Measurements from ENCODE around the gene CMYA5.

DNA sequence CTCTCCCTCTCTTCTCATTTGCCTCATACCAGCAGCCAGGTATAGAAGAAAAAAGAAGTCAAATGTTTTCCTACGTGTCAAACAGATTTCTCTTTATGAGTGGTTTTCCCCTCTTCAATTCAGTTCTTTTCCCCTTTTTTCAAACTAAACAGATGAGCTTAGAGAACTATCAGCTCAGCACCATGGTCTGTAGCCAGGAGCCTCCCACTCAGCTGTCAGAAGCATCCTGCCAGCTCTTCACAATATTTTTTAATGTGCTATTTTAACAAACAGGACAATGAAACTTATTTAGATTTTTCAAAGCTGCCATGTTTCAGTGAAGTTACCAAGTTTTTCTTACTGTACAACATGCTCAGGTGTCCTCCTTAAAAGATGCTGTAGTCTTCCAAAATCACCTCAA, 63.5 kb downstream of the CMYA5 start:
- TF ChIP-seq POLR2AphosphoS5 (IDR thresholded peaks at IDR 0.05) = no peak
- TF ChIP-seq, protein P1, sequence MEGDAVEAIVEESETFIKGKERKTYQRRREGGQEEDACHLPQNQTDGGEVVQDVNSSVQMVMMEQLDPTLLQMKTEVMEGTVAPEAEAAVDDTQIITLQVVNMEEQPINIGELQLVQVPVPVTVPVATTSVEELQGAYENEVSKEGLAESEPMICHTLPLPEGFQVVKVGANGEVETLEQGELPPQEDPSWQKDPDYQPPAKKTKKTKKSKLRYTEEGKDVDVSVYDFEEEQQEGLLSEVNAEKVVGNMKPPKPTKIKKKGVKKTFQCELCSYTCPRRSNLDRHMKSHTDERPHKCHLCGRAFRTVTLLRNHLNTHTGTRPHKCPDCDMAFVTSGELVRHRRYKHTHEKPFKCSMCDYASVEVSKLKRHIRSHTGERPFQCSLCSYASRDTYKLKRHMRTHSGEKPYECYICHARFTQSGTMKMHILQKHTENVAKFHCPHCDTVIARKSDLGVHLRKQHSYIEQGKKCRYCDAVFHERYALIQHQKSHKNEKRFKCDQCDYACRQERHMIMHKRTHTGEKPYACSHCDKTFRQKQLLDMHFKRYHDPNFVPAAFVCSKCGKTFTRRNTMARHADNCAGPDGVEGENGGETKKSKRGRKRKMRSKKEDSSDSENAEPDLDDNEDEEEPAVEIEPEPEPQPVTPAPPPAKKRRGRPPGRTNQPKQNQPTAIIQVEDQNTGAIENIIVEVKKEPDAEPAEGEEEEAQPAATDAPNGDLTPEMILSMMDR (IDR thresholded peaks at IDR 0.05) = no peak
- TF ChIP-seq POLR2A (IDR thresholded peaks at IDR 0.05) = no peak
